ENCODE results near the gene ACTG1. TPM values are rescaled to one million over a fixed set of nuclear protein-coding genes. Genes with fewer than 3 reads are reported as not detected.

The ACTG1 gene
- total and polyA plus RNA-seq, 9 of the 15 experiments (the other 6 are each of a cell fraction or from before 2014, with no cell fraction given) = 224 to 1,775 (median 568) TPM

GRCh38 chr17:81512562-81513371 lies at the start of gene ACTG1 (continued):
- TF ChIP-seq, protein P1, sequence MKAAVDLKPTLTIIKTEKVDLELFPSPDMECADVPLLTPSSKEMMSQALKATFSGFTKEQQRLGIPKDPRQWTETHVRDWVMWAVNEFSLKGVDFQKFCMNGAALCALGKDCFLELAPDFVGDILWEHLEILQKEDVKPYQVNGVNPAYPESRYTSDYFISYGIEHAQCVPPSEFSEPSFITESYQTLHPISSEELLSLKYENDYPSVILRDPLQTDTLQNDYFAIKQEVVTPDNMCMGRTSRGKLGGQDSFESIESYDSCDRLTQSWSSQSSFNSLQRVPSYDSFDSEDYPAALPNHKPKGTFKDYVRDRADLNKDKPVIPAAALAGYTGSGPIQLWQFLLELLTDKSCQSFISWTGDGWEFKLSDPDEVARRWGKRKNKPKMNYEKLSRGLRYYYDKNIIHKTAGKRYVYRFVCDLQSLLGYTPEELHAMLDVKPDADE (conservative IDR thresholded peaks at IDR 0.05; ENCODE audit: control insufficient read depth, low read depth, low read length) = peak; percentile 70
- peak; percentile 55 for TF ChIP-seq NEUROD1 (IDR thresholded peaks at IDR 0.05; ENCODE audit: borderline replicate concordance, low read depth, low read length, partially characterized antibody)
- TF ChIP-seq ZNF589 (CRISPR knock-in tag; IDR thresholded peaks at IDR 0.05; ENCODE audit: low read depth) = peak; percentile 94; the same call in 1 of the 2 replicates
- TF ChIP-seq, protein P2, sequence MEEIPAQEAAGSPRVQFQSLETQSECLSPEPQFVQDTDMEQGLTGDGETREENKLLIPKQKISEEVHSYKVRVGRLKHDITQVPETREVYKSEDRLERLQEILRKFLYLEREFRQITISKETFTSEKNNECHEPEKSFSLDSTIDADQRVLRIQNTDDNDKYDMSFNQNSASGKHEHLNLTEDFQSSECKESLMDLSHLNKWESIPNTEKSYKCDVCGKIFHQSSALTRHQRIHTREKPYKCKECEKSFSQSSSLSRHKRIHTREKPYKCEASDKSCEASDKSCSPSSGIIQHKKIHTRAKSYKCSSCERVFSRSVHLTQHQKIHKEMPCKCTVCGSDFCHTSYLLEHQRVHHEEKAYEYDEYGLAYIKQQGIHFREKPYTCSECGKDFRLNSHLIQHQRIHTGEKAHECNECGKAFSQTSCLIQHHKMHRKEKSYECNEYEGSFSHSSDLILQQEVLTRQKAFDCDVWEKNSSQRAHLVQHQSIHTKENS (CRISPR knock-in tag; IDR thresholded peaks at IDR 0.05) = no peak
- TF ChIP-seq ZNF507 (tag; conservative IDR thresholded peaks at IDR 0.05) = no peak
- no peak; the same call in 1 of the 2 replicates for TF ChIP-seq CUX1 (CRISPR knock-in tag; IDR thresholded peaks at IDR 0.05)
- no peak for TF ChIP-seq TRIM24 (IDR thresholded peaks at IDR 0.05)
- TF ChIP-seq ZNF584 (CRISPR knock-in tag; IDR thresholded peaks at IDR 0.05; ENCODE audit: low read depth) = peak; percentile 91
- TF ChIP-seq ZFP36 (IDR thresholded peaks at IDR 0.05; ENCODE audit: low read depth, low read length, partially characterized antibody) = peak; percentile 73
- no peak for TF ChIP-seq ZNF512 (tag; IDR thresholded peaks at IDR 0.05)
- no peak for TF ChIP-seq ZNF780A (CRISPR knock-in tag; IDR thresholded peaks at IDR 0.05)
- no peak for TF ChIP-seq XRCC3 (IDR thresholded peaks at IDR 0.05)
- TF ChIP-seq MNT (conservative IDR thresholded peaks at IDR 0.05) = peak in 1 of 2 experiments; percentile 63; a peak in 2 of 4 replicates
- no peak for TF ChIP-seq PHTF2 (CRISPR knock-in tag; IDR thresholded peaks at IDR 0.05)
- TF ChIP-seq HNRNPK (IDR thresholded peaks at IDR 0.05; ENCODE audit: low read depth, low read length, poor library complexity, severe bottlenecking) = no peak

All from K562 (cell line).